GM12875 (cell line): Measurements from ENCODE around the gene CEMIP.
"Not testable (repeated sequence)": the region's sequence is repeated elsewhere in the genome, so short reads cannot be mapped to it uniquely, and the experiment has no call there.

Experiments used
- H3K4me3 ChIP-seq: one replicate; pipeline ENCODE4 v1.5.1; 2011; ENCODE audit warnings: low read depth, low read length, control low read depth
- TF ChIP-seq, protein P1 (sequence below): IDR thresholded peaks from 2 replicates; pipeline ENCODE4 v1.5.1; 2011; ENCODE audit warnings: low read depth, mild to moderate bottlenecking, control low read depth, inconsistent platforms, low read length, moderate library complexity, borderline replicate concordance; ENCODE audit not compliant: insufficient read depth

CEMIP gene

GRCh38 chr15:80758130-80758745 lies 20.9 kb upstream of the CEMIP start:
- H3K4me3 ChIP-seq = no peak overlapping the region
- TF ChIP-seq, protein P1, sequence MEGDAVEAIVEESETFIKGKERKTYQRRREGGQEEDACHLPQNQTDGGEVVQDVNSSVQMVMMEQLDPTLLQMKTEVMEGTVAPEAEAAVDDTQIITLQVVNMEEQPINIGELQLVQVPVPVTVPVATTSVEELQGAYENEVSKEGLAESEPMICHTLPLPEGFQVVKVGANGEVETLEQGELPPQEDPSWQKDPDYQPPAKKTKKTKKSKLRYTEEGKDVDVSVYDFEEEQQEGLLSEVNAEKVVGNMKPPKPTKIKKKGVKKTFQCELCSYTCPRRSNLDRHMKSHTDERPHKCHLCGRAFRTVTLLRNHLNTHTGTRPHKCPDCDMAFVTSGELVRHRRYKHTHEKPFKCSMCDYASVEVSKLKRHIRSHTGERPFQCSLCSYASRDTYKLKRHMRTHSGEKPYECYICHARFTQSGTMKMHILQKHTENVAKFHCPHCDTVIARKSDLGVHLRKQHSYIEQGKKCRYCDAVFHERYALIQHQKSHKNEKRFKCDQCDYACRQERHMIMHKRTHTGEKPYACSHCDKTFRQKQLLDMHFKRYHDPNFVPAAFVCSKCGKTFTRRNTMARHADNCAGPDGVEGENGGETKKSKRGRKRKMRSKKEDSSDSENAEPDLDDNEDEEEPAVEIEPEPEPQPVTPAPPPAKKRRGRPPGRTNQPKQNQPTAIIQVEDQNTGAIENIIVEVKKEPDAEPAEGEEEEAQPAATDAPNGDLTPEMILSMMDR = no peak

DNA sequence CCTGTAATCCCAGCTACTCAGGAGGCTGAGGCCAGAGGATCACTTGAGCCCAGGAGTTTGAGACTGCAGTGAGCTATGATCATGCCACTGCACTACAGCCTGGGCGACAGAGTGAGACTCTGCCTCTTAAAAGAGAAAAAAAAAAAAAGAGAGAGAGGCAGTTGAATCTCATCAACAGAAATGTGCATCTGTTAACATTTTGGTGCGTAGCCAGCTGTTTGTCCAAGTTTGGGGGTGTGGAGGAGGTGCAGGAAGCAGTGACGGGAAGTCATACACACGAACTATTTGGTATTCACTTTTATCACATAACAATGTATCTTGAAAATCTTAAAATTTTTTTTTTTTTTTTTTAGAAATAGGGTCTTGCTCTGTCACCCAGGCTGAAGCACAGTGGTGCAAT lies 18.2 kb upstream of the CEMIP start:
- no peak overlapping the region for H3K4me3 ChIP-seq
- TF ChIP-seq, protein P1 = no peak

GRCh38 chr15:80761754-80762153 lies 17.4 kb upstream of the CEMIP start:
- TF ChIP-seq, protein P1 = no peak
- no peak overlapping the region for H3K4me3 ChIP-seq

GRCh38 chr15:80763235-80763634 lies 15.9 kb upstream of the CEMIP start:
- not testable (repeated sequence) for H3K4me3 ChIP-seq

- no peak overlapping the region for H3K4me3 ChIP-seq
- TF ChIP-seq, protein P1 = no peak
These were observed 14.6 kb upstream of the CEMIP start for GRCh38 chr15:80764535-80764934.

DNA sequence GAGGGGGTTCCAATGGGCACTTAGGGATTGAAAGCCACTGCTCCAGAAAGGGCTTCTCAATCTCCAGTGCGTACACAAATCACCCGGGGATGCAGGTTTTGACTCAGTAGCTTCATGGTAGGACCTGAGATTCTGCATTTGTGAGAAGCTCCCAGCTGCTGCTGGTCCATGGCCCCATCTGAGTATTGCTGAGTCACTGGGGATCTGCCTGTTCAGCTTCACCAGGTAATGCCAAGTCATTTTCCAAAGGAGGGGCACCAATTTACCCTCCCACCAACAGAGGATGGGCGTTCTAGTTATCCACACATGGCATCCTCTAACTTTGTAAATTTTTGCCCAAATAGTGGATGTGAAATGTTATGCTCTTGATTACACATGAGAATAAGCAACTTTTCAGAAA lies 12.9 kb upstream of the CEMIP start:
- TF ChIP-seq, protein P1 = no peak
- H3K4me3 ChIP-seq = no peak overlapping the region

- H3K4me3 ChIP-seq = no peak overlapping the region
- TF ChIP-seq, protein P1 = no peak
These were observed 11.0 kb upstream of the CEMIP start for GRCh38 chr15:80768158-80768557.
